GM12891 (cell line): ENCODE results near the gene TRMT44.

Source experiments
- PAX5 ChIP-seq: IDR thresholded peaks from 2 replicates; pipeline ENCODE4 v1.6.1; 2011; ENCODE audit warnings: low read length, moderate library complexity, mild to moderate bottlenecking; ENCODE audit not compliant: insufficient read depth, severe bottlenecking
- POLR2A ChIP-seq: IDR thresholded peaks from 2 replicates; pipeline ENCODE4 v1.6.1; 2011; ENCODE audit warnings: low read depth, low read length, control low read depth
- POLR2AphosphoS5 ChIP-seq: IDR thresholded peaks from 2 replicates; pipeline ENCODE4 v1.6.1; 2011; ENCODE audit warnings: low read depth, low read length, control low read depth
- SPI1 ChIP-seq: IDR thresholded peaks from 2 replicates; pipeline ENCODE4 v1.6.1; 2011; ENCODE audit warnings: low read depth, low read length, control low read depth
- TAF1 ChIP-seq: IDR thresholded peaks from 2 replicates; pipeline ENCODE4 v1.6.1; 2011; ENCODE audit warnings: low read depth, low read length, control low read depth

DNA sequence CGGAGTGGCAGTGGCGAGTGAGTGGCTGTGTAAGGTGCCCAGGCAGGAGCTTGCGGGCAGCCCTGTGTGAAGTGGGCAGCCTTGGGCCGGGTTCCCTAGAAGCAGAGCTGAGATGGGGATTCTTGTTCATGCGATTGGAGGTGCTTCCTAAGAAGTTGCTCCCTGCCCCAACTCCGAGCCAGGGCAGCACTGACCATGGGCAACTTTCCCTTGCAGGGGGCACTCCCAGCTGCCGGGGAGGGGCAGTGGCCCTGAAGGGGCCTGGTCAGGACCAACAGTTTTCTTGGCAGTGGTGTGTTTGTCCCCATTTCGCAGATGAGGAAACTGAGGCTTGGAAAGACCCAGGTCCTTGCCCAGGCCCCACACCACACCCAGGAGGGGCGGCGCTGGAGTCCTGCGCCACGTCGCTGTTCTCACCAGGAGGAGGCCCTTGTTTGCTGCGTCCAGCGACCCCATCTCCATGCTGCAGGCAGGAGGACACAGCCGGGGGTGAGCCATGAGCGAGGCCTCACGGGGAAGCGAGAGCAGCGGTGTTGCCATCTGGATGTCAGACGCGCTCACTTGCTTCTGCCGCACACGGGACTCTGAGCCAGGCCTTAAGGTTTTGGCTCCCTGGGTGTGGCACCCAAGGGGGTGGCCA, 68.9 kb downstream of the TRMT44 start:
- no peak for TF ChIP-seq POLR2AphosphoS5
- no peak for TF ChIP-seq TAF1
- TF ChIP-seq POLR2A, result no peak
- TF ChIP-seq SPI1, result no peak
- TF ChIP-seq PAX5, result no peak
